NT2/D1 (cell line): ENCODE measurements around the gene CNN2.

Source experiments
- SUZ12 ChIP-seq: IDR thresholded peaks from 2 replicates; pipeline ENCODE4 v1.6.1; 2011; ENCODE audit not compliant: insufficient read length, insufficient read depth; ENCODE audit errors: extremely low read depth
- YY1 ChIP-seq: IDR thresholded peaks from 2 replicates; pipeline ENCODE4 v1.6.1; 2011; ENCODE audit not compliant: insufficient read length, insufficient read depth
- ZNF274 ChIP-seq: IDR thresholded peaks from 2 replicates; pipeline ENCODE4 v1.6.1; 2011; ENCODE audit warnings: mild to moderate bottlenecking, low read depth, low read length

DNA sequence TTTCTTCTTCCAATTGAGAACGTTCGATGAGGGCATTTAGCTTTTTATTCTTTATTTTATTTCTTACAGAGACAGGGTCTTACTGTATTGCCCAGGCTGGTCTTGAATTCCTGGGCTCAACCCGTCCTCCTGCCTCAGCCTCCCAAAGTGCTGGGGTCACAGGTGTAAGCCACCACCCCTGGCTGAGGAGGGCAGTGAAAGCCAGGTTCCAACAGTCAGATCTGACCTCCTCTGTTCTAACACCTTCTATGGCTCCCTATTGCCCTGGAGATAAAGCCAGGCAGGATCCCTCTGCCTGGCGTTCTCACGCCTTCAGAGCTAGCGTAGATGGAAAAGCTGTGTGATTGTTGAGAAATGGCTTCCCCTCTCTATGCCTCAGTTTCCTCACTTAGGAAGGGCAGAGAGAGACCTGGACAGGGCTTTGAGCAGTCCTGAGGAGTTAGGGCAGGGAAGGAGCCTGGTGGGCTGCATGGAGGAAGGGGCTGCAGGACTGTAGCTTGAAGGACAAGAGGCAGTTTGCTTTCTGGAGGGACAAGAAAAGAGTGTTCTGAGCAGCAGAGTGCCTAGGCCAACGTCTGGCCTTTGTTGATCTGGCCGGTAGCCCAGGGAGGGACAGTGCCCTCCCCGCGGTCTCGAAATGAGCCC, 46.1 kb downstream of the CNN2 start:
- TF ChIP-seq ZNF274 (no peak), YY1 (no peak), SUZ12 (no peak)
